NCI-H2227 (cell line): Measurements from ENCODE around the gene ARNT2.

Source experiments
- DNase-seq: peaks from one replicate; lab custom pipeline; 2025; ENCODE audit not compliant: unreplicated experiment; lab: John Stamatoyannopoulos, UW

The ARNT2 gene

GRCh38 chr15:80405970-80406369, 1.8 kb downstream of the ARNT2 start:
- no peak for DNase-seq

DNA sequence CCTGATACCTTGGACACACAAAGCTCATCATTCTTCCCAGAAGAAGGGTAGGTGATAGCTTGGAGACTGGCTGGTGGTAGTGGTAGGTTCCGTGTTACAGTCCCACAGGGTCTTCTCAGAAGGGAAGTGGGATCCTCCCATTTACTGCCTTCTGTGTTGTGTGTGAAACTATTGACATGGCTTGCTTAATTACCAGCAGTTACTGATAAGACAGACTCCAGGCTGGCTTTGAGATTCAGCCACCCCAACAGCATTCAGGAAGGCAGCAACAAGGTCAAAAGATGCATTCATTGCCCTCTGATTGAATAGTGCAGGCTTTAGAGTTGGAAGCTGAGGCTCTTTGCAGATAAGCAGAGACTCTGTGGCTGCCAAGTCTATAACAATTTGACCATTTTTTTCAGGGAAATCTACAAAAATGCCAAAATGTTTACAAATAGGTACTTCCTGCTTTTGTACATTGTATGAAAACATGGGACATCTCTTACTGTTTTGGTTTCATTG, 7.7 kb downstream of the ARNT2 start:
- no peak for DNase-seq

DNA sequence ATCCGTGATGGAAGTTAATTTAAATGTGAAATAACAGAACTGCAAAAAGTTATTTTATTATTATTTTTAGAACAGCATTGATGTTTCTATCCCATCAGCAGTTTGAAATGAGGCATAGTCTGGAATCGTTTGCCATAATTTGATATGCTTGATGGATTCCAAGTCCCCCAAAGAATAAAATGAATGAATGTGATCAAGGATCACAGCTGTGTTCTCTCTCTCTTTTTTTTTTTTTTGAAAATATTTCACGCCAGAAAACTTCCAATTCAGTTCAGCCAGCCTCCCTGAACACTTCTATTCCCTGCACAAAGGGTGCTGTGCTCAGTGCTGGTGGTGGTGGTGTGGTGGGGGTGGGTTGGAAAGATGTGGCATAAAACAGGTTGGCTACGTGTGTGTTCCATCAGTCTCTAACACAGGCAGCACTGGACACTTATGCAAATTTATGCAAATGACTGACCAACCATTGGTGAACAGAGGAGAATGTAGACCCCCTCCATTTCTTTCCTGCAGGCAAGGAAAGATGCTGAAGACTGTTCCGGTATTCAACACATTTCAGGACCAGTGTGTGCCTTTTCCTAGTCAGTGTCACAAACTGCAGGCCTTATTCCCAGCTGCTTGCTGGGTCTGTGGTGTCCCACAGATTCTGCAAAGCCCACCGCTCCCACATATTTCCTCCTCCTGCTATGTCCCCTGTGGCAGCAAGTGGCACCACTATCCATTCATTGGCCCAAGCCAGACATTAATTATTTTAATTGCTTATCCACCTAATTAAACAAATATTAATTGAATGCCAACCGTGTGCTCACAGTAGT, 10.6 kb downstream of the ARNT2 start:
- DNase-seq: no peak

DNA sequence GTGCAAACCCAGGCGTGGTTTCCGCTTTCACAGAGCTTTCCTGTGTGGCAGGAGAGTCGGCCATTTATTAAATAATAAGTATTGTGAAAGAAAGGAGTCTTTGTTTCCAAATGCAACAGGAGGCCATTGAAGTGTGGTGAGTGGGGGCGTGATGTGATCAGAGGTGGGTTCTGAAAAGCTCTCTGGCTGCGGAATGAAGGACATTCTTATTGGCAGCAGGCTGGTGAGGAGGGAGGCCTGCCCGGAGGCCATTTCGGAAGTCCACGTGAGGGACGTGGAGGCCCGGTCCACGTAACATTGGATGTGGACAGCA, 11.1 kb downstream of the ARNT2 start:
- DNase-seq: no peak

DNA sequence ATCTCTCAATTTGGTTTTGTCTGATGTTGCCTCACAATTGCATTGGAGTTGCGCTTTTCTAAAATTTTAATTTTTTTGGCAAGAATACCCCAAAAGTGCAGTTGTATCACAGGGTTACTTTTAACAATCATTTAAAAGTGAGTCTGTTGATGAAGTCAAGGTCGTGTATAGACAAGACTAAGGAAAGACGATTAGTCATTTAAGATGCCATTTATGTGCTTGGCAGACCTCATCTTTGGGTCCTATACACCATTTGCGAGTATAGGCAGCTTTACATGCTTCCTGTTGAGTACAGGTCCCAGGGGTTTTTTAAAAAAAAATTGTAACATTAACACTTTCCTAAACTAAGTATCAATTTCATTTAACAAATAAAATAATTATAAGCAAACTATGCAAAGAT, 12.5 kb downstream of the ARNT2 start:
- DNase-seq: no peak

DNA sequence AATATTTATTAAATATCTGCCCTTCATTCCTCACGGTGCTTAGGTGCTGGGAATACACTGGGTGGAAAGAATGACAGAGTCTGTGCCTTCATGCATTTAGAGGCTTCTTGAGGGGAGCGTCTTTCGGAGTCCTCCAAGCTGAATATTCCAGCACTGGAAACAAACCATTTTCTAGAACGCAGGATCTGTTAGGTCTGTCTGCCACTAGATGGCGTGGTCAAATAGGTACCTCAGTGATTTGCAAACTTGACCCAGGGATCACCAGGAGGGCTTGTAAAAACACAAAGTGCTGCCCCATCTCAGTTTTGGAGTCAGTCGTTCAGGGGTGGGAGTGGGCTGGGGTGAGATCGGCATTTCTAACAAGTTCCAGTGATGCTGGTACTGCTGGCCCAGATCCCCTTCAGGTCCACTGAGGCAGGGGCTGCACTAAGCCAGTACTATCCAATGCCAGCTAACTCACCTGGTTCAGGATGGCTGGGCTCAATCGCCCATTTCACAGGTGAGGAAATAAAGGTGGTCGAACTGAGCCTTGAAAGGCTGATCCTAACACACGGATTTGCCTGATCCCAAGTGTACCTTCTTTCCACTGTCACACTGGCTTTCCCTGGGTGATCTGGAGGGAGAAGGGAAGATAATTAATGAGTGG, 14.8 kb downstream of the ARNT2 start:
- peak; percentile 0 for DNase-seq

GRCh38 chr15:80419546-80419945, 15.4 kb downstream of the ARNT2 start:
- no peak for DNase-seq

DNA sequence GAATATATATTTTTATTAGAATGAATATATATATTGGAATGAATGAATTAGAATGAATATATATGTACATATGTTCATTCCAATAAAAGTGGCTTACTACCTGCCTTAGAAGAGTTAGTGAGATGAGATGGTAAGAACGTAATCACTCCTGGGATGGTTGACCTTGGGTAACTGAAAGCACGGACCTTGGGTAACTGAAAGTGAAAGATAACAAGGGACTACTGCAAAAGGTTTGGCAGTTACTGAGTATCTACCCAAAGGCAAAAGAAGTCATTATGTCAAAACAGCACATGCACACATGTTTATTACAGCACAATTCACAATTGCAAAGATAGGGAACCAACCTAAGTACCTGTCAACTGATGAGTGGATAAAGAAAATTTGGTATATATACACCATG, 16.5 kb downstream of the ARNT2 start:
- no peak for DNase-seq

DNA sequence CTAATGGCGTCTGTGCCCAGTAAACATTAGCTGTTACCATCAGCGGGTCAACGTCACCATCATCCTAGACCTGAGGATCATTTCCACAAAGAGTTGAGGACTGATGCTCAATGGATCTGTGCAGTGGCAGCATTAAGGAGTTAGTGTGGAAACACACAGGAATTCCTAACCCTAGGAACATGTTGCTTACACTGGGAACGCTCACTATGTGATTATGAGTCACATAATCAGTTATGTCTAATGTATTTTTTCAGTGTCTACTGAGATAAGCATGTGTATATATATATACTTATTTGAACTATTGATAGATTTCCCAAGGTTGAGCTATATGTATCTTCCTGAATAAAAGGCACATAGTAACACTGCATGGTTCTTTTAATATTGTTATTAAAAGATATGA, 19.0 kb downstream of the ARNT2 start:
- no peak for DNase-seq

DNA sequence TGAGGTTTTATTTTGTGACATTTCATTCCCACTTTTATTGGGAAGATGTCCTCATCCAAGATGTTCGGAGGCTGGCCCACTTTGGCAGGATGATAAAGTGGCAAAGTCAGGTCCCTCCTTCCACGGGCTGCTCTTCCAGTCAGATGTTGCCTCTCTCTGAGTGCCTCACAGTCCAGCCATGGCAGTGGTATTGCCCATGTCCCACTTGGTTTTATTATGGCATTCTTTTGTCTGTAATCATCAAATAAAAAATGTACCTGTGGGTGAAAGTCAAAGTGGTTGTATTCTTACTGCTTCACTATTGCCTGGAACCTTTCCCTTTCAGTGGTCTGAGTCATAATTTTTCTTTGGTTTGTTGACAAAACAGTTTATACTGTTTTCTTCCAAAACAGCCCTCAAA, 20.2 kb downstream of the ARNT2 start:
- DNase-seq: no peak

DNA sequence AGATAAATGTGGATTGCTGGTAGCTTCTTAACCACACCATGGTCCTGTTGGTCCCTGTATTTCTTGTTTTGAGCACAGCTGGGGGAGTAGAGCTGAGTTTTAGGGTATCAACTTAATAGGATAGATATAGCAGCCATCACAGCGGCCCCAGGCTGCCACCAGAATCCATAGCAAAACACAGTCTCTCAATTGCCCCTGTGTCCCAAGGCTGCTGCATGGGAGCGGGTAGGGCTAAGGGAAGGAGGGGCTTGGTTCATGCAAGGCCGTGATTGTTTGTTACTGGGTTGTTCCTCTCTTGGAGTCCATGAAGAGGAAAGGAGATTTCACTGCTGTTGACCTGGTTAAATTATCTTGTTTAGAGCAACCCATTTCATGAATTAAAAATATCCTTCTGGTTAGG, 22.1 kb downstream of the ARNT2 start:
- DNase-seq: no peak

DNA sequence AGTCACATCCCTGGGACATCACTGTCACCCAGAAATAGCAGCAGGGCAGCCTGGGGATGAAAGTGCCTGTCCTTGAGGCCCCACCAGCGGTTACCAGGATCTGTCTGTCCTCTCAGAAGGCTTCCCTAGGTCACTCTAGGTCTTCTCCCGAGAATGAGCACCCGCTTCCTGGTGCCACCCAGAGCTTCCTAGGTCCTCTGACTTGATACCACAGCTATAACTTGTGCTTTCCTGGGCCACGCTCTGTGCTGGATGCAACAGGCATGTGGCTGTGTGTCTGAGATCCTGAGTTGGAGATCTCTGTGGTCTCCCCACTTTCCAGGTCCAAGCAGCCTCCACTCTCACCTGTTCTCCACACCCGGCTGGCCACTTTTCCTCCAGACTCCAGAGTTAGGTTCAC, 25.8 kb downstream of the ARNT2 start:
- DNase-seq: no peak

DNA sequence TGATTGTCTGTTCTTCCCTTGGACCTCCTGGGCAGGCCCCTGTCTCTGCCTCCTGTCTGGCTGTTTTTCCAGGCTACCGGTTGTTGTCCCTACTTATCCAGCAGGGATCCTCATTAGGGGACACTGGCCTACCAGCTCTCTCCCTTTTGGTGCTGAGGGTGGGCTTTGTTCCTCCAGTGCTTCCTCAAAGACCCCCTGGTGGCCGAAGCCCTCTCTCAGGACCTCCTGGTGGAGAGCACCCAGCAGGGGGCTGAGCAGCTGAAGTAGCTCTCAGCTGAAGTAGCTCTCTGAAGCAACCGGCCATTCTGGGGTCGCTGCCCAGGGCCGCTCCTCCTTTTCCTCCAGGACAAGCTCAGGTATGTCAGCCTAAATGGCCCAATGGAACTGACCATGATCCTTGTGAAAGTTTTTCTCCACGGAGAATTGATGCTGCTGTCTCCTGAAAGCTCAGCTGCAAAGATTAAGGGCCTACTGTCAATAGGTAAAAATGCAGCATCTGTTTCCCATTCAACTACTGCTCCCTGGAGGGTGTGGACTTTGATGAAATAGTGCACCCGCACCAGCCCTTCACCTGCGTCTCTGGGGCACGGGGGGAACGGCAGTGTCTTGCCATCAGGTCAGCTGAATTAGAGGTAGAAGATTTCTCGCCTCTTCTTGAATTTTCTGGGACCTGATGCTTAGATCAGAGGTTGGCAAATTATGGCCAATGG, 27.6 kb downstream of the ARNT2 start:
- no peak for DNase-seq

GRCh38 chr15:80432345-80432702, 28.1 kb downstream of the ARNT2 start:
- no peak for DNase-seq

- DNase-seq: no peak
These were observed 29.7 kb downstream of the ARNT2 start for GRCh38 chr15:80433836-80434235.

DNA sequence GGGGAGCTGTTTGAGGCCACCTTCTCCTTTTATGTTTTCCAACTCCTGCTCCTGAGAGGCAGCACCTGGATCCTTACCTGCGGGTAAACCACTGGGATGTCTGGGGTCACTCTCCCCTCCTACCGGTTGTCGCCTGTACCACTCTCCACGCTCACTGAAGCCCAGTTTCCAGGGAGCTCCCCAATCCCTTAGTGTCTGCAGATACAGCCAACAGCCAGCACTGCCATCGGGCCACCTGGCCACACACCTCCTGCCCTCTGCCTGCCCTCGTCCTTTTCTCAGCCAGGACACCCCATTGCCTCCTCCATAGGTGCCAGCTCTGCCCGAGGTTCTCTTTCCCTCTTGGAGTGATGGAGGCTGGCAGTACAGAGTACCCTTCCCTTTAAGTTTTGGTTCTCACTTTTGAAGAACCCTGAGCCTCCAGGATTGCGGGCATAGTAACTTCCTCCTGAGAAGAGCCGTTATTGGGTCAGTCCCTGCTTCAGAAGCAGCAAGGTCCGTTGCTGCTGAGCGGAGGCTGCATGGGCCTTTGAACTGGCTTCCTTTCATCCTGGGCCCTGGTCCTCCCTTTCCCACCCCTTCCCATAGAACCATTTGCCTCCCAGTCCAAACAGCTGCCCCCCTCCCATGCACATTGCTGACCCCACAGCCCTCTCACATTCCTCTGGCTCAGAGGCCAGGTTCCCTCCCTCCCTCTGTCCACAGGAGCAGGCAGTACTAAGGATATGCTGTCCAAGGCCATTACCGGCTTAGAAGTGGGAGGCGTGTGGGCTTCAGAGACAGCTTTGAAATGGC, 30.9 kb downstream of the ARNT2 start:
- no peak for DNase-seq

- no peak for DNase-seq
These were observed 32.5 kb downstream of the ARNT2 start for GRCh38 chr15:80436511-80437307.

DNA sequence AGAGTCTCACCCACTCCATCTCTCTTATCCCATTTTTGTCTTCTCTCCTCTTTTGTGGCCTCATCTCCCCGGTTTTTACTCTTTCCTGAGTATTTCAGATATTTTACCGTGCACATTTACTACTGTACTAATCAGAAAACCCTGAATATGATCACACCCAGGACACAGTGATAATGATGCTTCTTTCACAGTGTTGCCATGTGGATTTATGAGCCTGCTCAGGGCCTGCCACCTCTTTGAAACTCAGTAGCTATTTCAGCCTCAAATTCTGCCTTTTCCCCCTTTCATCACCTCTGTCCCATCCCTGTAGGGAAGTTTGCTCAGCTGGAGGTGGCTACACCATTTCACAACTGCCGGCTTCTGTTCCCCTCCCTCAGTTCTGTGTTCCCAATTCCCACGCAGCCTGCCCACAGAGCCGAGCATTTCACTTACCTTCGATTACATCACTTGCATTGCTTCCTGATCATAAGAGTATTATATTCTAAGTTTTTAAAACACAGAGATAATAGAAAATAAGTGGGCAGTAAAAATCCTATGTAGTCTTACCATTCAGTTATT, 33.2 kb downstream of the ARNT2 start:
- DNase-seq: no peak

DNA sequence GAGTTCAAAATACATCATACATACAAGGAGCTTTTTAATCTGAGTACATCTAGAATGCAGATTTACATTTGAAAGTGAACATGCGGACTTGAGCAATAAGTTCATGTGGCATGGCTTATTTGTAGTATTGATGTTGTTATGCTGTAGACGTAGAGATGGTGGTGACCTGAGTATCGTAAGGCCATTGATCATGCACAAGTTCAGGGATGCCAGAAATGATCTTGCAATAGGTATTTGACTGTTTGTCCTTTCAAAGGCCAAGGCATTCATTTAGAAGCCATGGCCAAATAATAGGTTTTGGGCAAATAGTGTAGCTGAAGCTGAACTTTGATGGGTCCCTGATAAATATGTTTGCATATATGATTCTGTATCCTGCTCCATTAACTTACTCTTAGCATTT, 35.0 kb downstream of the ARNT2 start:
- DNase-seq: no peak

- no peak for DNase-seq
These were observed 35.8 kb downstream of the ARNT2 start for GRCh38 chr15:80440024-80440423.
